ENCODE data around the gene SAAL1. TPM values are rescaled to one million over a fixed set of nuclear protein-coding genes. Genes with fewer than 3 reads are reported as not detected.
A peak's percentile ranks its signal among the peaks of the same experiment; 100 is the strongest.

Gene SAAL1
- total RNA-seq (10 to 100 TPM in 1 of 10 donors, 1 to 10 TPM in 9; 4.9 to 11.8 (median 7.1) TPM), polyA plus RNA-seq (10 to 100 TPM in 1 of 2 donors, 1 to 10 TPM in 1; 6.5 to 16.5 TPM)
- long read RNA-seq, donor 1, transcript SAAL1-202 (12 exons, 1,582 nt), result major isoform, 5 of 10 reads
- long read RNA-seq, donor 1, partial matches to known transcripts, result 3 of 10 reads
- long read RNA-seq, donor 1, other reads (novel, unspliced or antisense), result 0 of 10 reads
- long read RNA-seq, donor 2, partial matches to known transcripts, result 0 of 5 reads
- long read RNA-seq, donor 2, other reads (novel, unspliced or antisense), result 0 of 5 reads
- long read RNA-seq, donor 3, transcript SAAL1-202 (12 exons, 1,582 nt), result major isoform, 6 of 9 reads
- long read RNA-seq, donor 3, partial matches to known transcripts, result 1 of 9 reads
- long read RNA-seq, donor 3, other reads (novel, unspliced or antisense), result 1 of 9 reads

- H3K9me3 ChIP-seq, result no peaks in the 10 kb centered on the region
- peak within 1 kb of the TSS; percentile 79 to 99 (median 93) for H3K4me3 ChIP-seq
- 5% methylated on average over 48 of the region's 48 CpGs for WGBS, 2 donors
- peak; percentile 35 to 93 (median 72) for TF ChIP-seq CTCF (IDR thresholded peaks at IDR 0.05)
- H3K36me3 ChIP-seq, result peaks cover 0 to 28% (median 5%) of the 10 kb centered on the region in 9 donors
- intact Hi-C loops (cut with DNase I), result loop anchor here in 6 of 10 donors (2.0 to 10.0 kb wide), 5 partner anchors 91 to 114 kb away; partner anchors contain the start of gene SERGEF (in 4 of the 6)
- peaks cover 0 to 20% (median 14%) of the 10 kb centered on the region in 9 donors for H3K4me1 ChIP-seq
- peak within 1 kb of the TSS in 9 of 10 donors; percentile 37 to 88 (median 76) for H3K27ac ChIP-seq
- peaks cover 0 to 13% (median 4%) of the 10 kb centered on the region in 7 donors for H3K27me3 ChIP-seq
- ATAC-seq (peak; percentile 97 to 99 (median 98)), DNase-seq (peak; percentile 85 to 90)
Measured at GRCh38 chr11:18105802-18106574, at the start of gene SAAL1. Gene SAAL1, minus strand, starts transcription at chr11:18106082. Its CDS starts 41 bp downstream, at chr11:18106041.

GRCh38 chr11:18151581-18151980 lies 45.7 kb upstream of the SAAL1 start:
- WGBS, 2 donors, result 82 to 94% methylated on average over 3 of the region's 3 CpGs
- no peak for ATAC-seq
- DNase-seq, result no peak
- TF ChIP-seq CTCF (IDR thresholded peaks at IDR 0.05), result no peak
- no peaks in the 10 kb centered on the region for H3K4me1 ChIP-seq
- H3K27me3 ChIP-seq, result peaks cover 0 to 36% (median 20%) of the 10 kb centered on the region in 7 donors
- no peak overlapping the region for H3K27ac ChIP-seq
- intact Hi-C loops (cut with DNase I), result no loop called here
- H3K36me3 ChIP-seq, result no peaks in the 10 kb centered on the region
- H3K9me3 ChIP-seq, result no peaks in the 10 kb centered on the region
- no peak overlapping the region for H3K4me3 ChIP-seq

GRCh38 chr11:18145837-18146236 lies 40.0 kb upstream of the SAAL1 start:
- intact Hi-C loops (cut with DNase I), result no loop called here
- Histone ChIP-seq H3K27ac (no peak overlapping the region), H3K4me3 (no peak overlapping the region), H3K4me1 (no peaks in the 10 kb centered on the region), H3K36me3 (no peaks in the 10 kb centered on the region), H3K27me3 (peaks cover 0 to 40% (median 23%) of the 10 kb centered on the region in 7 donors), H3K9me3 (no peaks in the 10 kb centered on the region)
- no peak for TF ChIP-seq CTCF (IDR thresholded peaks at IDR 0.05)
- WGBS, 2 donors, result 56 to 61% methylated on average over 3 of the region's 3 CpGs
- no peak for DNase-seq
- no peak for ATAC-seq

- intact Hi-C loops (cut with DNase I), result no loop called here
- peaks cover 0 to 39% (median 18%) of the 10 kb centered on the region in 7 donors for H3K27me3 ChIP-seq
- no peaks in the 10 kb centered on the region for H3K4me1 ChIP-seq
Measured at GRCh38 chr11:18145025-18145424, 39.1 kb upstream of the SAAL1 start.

More at GRCh38 chr11:18145025-18145424, 39.1 kb upstream of the SAAL1 start:
- no peak for ATAC-seq
- WGBS, 2 donors, result 53 to 64% methylated on average over 2 of the region's 2 CpGs
- H3K4me3 ChIP-seq, result no peak overlapping the region
- no peak overlapping the region for H3K27ac ChIP-seq
- H3K9me3 ChIP-seq, result no peaks in the 10 kb centered on the region
- no peaks in the 10 kb centered on the region for H3K36me3 ChIP-seq
- no peak for TF ChIP-seq CTCF (IDR thresholded peaks at IDR 0.05)
- DNase-seq, result no peak
